ENCODE results near the gene SLC17A4.
"Not testable (repeated sequence)": the region's sequence is repeated elsewhere in the genome, so short reads cannot be mapped to it uniquely, and the experiment has no call there.

- not testable (repeated sequence) for TF ChIP-seq CTCF (IDR thresholded peaks at IDR 0.05; ENCODE audit: insufficient read depth, low read length, poor library complexity, severe bottlenecking); EZH2phosphoT487 (conservative IDR thresholded peaks at IDR 0.05; ENCODE audit: low read length)
Measured at GRCh38 chr6:25748601-25749517, 5.7 kb upstream of the SLC17A4 start.

All from SU-DHL-6 (cell line).